Measurements from ENCODE around the gene POC1A. TPM values are rescaled to one million over a fixed set of nuclear protein-coding genes. Genes with fewer than 3 reads are reported as not detected.

The POC1A gene
- total and polyA plus RNA-seq, 2 of the 4 experiments (the other 2 are of a cell fraction): 10.6 to 11.5 TPM

- 100% methylated on average over 2 of the region's 4 CpGs; no CpG with 5 or more reads in 1 of the 2 experiments for WGBS, 2 experiments (ENCODE audit: extremely low coverage in 2 of 2, insufficient read length in 1 of 2)
- H3K4ac ChIP-seq (ENCODE audit: low read depth, low read length): no peak overlapping the region
- H3K9me3 ChIP-seq (ENCODE audit: control insufficient read depth, insufficient read depth, low read length): peaks cover 2% of the 10 kb centered on the region; the same call in 1 of the 2 replicates
- ChIA-PET POLR2A (ENCODE audit: unreplicated experiment) (no interaction called here), CTCF (no interaction called here)
- dilution Hi-C loops (cut with HindIII; ENCODE audit: low sequenced_read_pairs, unreplicated experiment): no loop called here
- H2BK120ac ChIP-seq (ENCODE audit: low read depth, low read length): no peak overlapping the region
- in situ Hi-C loops (cut with MboI; ENCODE audit: low sequenced_read_pairs): no loop called here
- H3K27ac ChIP-seq (ENCODE audit: insufficient read depth, low read length): no peak overlapping the region
- no peak overlapping the region for H4K5ac ChIP-seq (ENCODE audit: low read depth, low read length)
- peaks cover 0 to 4% of the 10 kb centered on the region in 2 experiments; a peak in 2 of 4 replicates for H3K79me1 ChIP-seq (ENCODE audit: low read depth in 1 of 2, low read length in 2 of 2)
- H3K9me1 ChIP-seq (ENCODE audit: insufficient read depth, low read length): peaks cover 20% of the 10 kb centered on the region
- no peak overlapping the region for H3K4me3 ChIP-seq (ENCODE audit: insufficient read depth, low read depth, low read length)
- no peak overlapping the region for H2AK9ac ChIP-seq (replicated peaks; ENCODE audit: low read depth, low read length, poor library complexity)
- no peak overlapping the region for H3K4me2 ChIP-seq (ENCODE audit: low read depth, low read length)
- no peak for TF ChIP-seq RCOR1 (IDR thresholded peaks at IDR 0.05; ENCODE audit: insufficient replicate concordance, low read length)
- no peak overlapping the region for H2AFZ ChIP-seq (replicated peaks; ENCODE audit: low read length, poor library complexity)
- H3K14ac ChIP-seq (replicated peaks; ENCODE audit: low read depth, low read length): no peak overlapping the region
- BruUV-seq (replicated peaks): no TSS peak
- H3K36me3 ChIP-seq (ENCODE audit: control insufficient read depth, insufficient read depth, low read length): no peaks in the 10 kb centered on the region; the same call in none of the 2 replicates
- H2BK20ac ChIP-seq (ENCODE audit: low read depth, low read length): no peak overlapping the region
- H2AK5ac ChIP-seq (ENCODE audit: low read depth, low read length): no peak overlapping the region
- H3K9ac ChIP-seq (ENCODE audit: low read depth, low read length): no peak overlapping the region
- no peak overlapping the region for H2BK15ac ChIP-seq (ENCODE audit: low read depth, low read length)
- H3K4me1 ChIP-seq (ENCODE audit: control insufficient read depth, insufficient read depth, low read length): no peaks in the 10 kb centered on the region
- H3K23ac ChIP-seq (ENCODE audit: low read depth, low read length): no peak overlapping the region
- H3K18ac ChIP-seq (ENCODE audit: low read depth, low read length): no peak overlapping the region
- intact Hi-C loops (cut with micrococcal nuclease): no loop called here
- DNase-seq (no peak), ATAC-seq (ENCODE audit: low read depth) (no peak)
- H4K91ac ChIP-seq (ENCODE audit: insufficient read depth, low read depth, low read length): no peak overlapping the region
- no peak overlapping the region for H4K8ac ChIP-seq (ENCODE audit: low read depth in 2 of 2, low read length in 2 of 2)
- H3K56ac ChIP-seq (ENCODE audit: extremely low read depth, insufficient read depth, low read length): no peak overlapping the region
- no peak overlapping the region for H2BK5ac ChIP-seq (ENCODE audit: low read depth, low read length, poor library complexity, severe bottlenecking)
- H4K20me1 ChIP-seq (ENCODE audit: insufficient read depth, low read length): no peaks in the 10 kb centered on the region
- H3K27me3 ChIP-seq (ENCODE audit: control insufficient read depth, insufficient read depth, low read length): no peaks in the 10 kb centered on the region
Observed at GRCh38 chr3:52102934-52103333, 51.3 kb downstream of the POC1A start.

Measured in IMR-90 (cell line).